ENCODE data around the gene SAMD3.
A peak's percentile ranks its signal among the peaks of the same experiment; 100 is the strongest.

The SAMD3 gene

DNA sequence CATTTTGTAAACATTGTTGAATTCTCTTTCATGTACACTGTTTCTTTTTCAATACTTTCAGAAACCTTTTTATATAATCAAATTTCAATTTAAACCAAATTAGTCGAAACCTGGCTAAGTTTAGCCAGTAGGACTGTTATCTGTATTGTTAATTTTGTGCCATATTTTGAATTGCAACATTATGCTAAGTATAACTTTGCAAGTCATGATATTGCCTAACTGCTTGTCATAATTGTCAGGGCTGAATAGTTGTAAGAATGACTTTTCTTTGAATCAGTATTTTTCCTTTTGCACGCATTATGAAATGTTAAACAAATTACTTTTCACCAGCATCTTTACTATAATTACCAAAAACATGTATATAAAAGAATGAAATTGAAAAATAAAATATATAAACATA, 82.7 kb downstream of the SAMD3 start:
- H2AFZ ChIP-seq (ENCODE audit: low read depth, low read length), result no peak overlapping the region
- no peak overlapping the region for H3K9ac ChIP-seq (ENCODE audit: low read length)
- H3K4me2 ChIP-seq (ENCODE audit: low read length), result no peak overlapping the region
- H3K4me3 ChIP-seq (ENCODE audit: low read length), result no peak overlapping the region
- peaks cover 7% of the 10 kb centered on the region for H3K4me1 ChIP-seq (ENCODE audit: low read length)
- no peaks in the 10 kb centered on the region for H3K36me3 ChIP-seq (replicated peaks; ENCODE audit: low read depth, low read length)
- H3K79me2 ChIP-seq (ENCODE audit: low read length), result no peaks in the 10 kb centered on the region
- H3K9me3 ChIP-seq (ENCODE audit: insufficient read depth, low read length), result no peaks in the 10 kb centered on the region
- no peak overlapping the region for H3K27ac ChIP-seq (ENCODE audit: low read length)
- no peaks in the 10 kb centered on the region for H4K20me1 ChIP-seq (ENCODE audit: insufficient read depth, low read length)
- no peak for TF ChIP-seq EZH2phosphoT487 (IDR thresholded peaks at IDR 0.05; ENCODE audit: low read depth)
- TF ChIP-seq, protein P1, sequence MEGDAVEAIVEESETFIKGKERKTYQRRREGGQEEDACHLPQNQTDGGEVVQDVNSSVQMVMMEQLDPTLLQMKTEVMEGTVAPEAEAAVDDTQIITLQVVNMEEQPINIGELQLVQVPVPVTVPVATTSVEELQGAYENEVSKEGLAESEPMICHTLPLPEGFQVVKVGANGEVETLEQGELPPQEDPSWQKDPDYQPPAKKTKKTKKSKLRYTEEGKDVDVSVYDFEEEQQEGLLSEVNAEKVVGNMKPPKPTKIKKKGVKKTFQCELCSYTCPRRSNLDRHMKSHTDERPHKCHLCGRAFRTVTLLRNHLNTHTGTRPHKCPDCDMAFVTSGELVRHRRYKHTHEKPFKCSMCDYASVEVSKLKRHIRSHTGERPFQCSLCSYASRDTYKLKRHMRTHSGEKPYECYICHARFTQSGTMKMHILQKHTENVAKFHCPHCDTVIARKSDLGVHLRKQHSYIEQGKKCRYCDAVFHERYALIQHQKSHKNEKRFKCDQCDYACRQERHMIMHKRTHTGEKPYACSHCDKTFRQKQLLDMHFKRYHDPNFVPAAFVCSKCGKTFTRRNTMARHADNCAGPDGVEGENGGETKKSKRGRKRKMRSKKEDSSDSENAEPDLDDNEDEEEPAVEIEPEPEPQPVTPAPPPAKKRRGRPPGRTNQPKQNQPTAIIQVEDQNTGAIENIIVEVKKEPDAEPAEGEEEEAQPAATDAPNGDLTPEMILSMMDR (IDR thresholded peaks at IDR 0.05; ENCODE audit: low read depth, low read length), result no peak
- H3K27me3 ChIP-seq (ENCODE audit: low read depth, low read length), result no peaks in the 10 kb centered on the region

DNA sequence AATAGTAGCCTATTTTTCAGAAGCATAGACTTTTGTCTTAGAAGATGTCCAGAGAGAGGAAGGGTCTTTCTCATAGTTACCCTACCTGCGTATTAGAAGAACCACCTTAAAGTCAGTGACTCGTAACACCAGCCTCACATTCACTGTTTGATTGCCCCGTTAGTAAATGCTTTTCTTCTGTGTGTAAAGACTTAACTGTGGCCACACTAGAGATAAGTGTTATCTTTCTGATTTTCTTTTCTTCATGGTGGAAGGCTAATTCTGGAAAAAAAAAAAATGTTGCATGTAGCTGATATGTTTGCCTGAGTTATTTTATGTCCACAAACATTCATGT, 83.9 kb downstream of the SAMD3 start:
- Histone ChIP-seq H3K9ac (ENCODE audit: low read length) (no peak overlapping the region), H3K79me2 (ENCODE audit: low read length) (no peaks in the 10 kb centered on the region), H3K36me3 (replicated peaks; ENCODE audit: low read depth, low read length) (no peaks in the 10 kb centered on the region), H2AFZ (ENCODE audit: low read depth, low read length) (no peak overlapping the region), H4K20me1 (ENCODE audit: insufficient read depth, low read length) (no peaks in the 10 kb centered on the region), H3K4me1 (ENCODE audit: low read length) (peaks cover 7% of the 10 kb centered on the region), H3K27me3 (ENCODE audit: low read depth, low read length) (no peaks in the 10 kb centered on the region), H3K4me2 (ENCODE audit: low read length) (peak overlapping the region; percentile 7; the same call in 1 of the 2 replicates), H3K9me3 (ENCODE audit: insufficient read depth, low read length) (no peaks in the 10 kb centered on the region), H3K27ac (ENCODE audit: low read length) (no peak overlapping the region), H3K4me3 (ENCODE audit: low read length) (no peak overlapping the region)
- TF ChIP-seq EZH2phosphoT487 (IDR thresholded peaks at IDR 0.05; ENCODE audit: low read depth), result no peak
- TF ChIP-seq, protein P1 (IDR thresholded peaks at IDR 0.05; ENCODE audit: low read depth, low read length), result no peak

DNA sequence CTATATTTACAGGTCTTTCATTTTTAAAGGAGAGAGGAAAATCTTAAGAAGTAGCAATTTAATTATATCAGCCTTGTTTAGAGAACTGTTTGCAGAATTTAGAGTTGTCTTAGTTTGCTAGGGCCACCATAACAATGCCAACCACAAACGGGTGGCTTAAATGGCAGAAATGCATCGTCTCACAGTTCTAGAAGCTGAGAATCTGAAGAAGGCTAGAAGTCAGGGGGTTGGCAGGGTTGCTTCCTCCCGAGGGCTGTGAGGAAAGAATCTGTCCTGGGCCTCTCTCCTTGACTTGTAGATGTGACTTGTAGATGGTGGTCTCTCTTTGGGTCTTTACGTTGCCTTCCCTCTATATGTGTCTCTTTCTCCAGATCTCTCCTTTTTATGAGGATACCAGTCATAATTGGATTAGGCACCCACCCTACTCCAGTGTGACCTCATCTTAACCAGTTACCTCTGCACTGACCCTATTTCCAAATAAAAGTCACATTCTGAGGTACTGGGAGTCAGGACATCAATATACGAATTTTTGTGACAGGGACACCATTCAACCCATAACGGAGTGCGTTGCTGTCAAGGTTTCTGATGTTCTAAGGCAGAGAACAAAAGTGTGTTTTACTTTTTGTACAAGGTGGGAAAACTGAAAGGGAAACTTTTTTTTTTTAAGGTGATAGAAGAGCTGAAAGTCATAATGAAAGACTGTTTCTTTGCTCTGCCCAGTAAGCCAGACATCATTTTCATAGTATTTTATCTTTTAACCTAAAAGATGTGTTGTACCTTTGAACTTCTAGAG, 84.4 kb downstream of the SAMD3 start:
- Histone ChIP-seq H3K27me3 (ENCODE audit: low read depth, low read length) (no peaks in the 10 kb centered on the region), H3K4me2 (ENCODE audit: low read length) (peak overlapping the region; percentile 7; the same call in 1 of the 2 replicates), H2AFZ (ENCODE audit: low read depth, low read length) (no peak overlapping the region), H3K27ac (ENCODE audit: low read length) (no peak overlapping the region), H3K4me3 (ENCODE audit: low read length) (no peak overlapping the region), H3K9ac (ENCODE audit: low read length) (no peak overlapping the region), H3K4me1 (ENCODE audit: low read length) (peaks cover 7% of the 10 kb centered on the region), H4K20me1 (ENCODE audit: insufficient read depth, low read length) (no peaks in the 10 kb centered on the region), H3K36me3 (replicated peaks; ENCODE audit: low read depth, low read length) (no peaks in the 10 kb centered on the region), H3K79me2 (ENCODE audit: low read length) (no peaks in the 10 kb centered on the region), H3K9me3 (ENCODE audit: insufficient read depth, low read length) (no peaks in the 10 kb centered on the region)
- TF ChIP-seq, protein P1 (IDR thresholded peaks at IDR 0.05; ENCODE audit: low read depth, low read length), result no peak
- no peak for TF ChIP-seq EZH2phosphoT487 (IDR thresholded peaks at IDR 0.05; ENCODE audit: low read depth)

DNA sequence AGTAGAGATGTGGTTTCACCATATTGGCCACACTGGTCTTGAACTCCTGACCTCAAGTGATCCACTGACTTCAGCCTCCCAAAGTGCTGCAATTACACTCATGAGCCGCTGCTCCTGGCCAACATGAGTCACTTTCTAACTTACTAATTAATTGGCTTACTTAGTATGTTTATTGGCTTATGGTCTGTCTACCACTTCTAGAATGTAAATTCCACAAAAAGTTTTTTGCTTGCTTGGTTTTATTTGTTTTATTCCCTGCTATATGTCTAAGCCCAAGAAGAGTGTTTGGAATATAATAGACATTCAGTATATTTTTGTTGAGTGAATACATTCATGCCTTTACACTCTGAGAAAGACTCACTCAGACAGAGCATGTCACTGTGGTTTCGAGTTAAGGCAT, 86.0 kb downstream of the SAMD3 start:
- no peak overlapping the region for H3K4me2 ChIP-seq (ENCODE audit: low read length)
- no peaks in the 10 kb centered on the region for H3K9me3 ChIP-seq (ENCODE audit: insufficient read depth, low read length)
- TF ChIP-seq, protein P1 (IDR thresholded peaks at IDR 0.05; ENCODE audit: low read depth, low read length), result no peak
- no peak for TF ChIP-seq EZH2phosphoT487 (IDR thresholded peaks at IDR 0.05; ENCODE audit: low read depth)

More for the DNA sequence above, 86.0 kb downstream of the SAMD3 start:
- Histone ChIP-seq H2AFZ (ENCODE audit: low read depth, low read length) (no peak overlapping the region), H3K4me3 (ENCODE audit: low read length) (no peak overlapping the region), H3K4me1 (ENCODE audit: low read length) (peaks cover 7% of the 10 kb centered on the region), H3K79me2 (ENCODE audit: low read length) (no peaks in the 10 kb centered on the region), H3K9ac (ENCODE audit: low read length) (no peak overlapping the region), H3K27ac (ENCODE audit: low read length) (no peak overlapping the region), H4K20me1 (ENCODE audit: insufficient read depth, low read length) (no peaks in the 10 kb centered on the region), H3K36me3 (replicated peaks; ENCODE audit: low read depth, low read length) (no peaks in the 10 kb centered on the region), H3K27me3 (ENCODE audit: low read depth, low read length) (no peaks in the 10 kb centered on the region)
